Measurements from ENCODE around the gene NPLOC4. TPM values are rescaled to one million over a fixed set of nuclear protein-coding genes. Genes with fewer than 3 reads are reported as not detected.

Gene NPLOC4
- total and polyA plus RNA-seq, 2 of the 13 experiments (the other 11 are each of a cell fraction or from before 2014, with no cell fraction given): 57.0 to 97.0 TPM

- no peak for TF ChIP-seq ZHX2 (IDR thresholded peaks at IDR 0.05; ENCODE audit: low read depth)
- no peak for TF ChIP-seq ZHX2 (CRISPR knock-in tag; IDR thresholded peaks at IDR 0.05; ENCODE audit: borderline replicate concordance)
- TF ChIP-seq THAP8 (CRISPR knock-in tag; IDR thresholded peaks at IDR 0.05; ENCODE audit: borderline replicate concordance): no peak
- TF ChIP-seq ISL2 (CRISPR knock-in tag; IDR thresholded peaks at IDR 0.05): 0 out of 2 replicates have a peak, but pooled peaks have one; percentile 10
- 0 out of 2 replicates have a peak, but pooled peaks have one; percentile 3 for TF ChIP-seq ZNF772 (CRISPR knock-in tag; IDR thresholded peaks at IDR 0.05)
- TF ChIP-seq ZNF251 (CRISPR knock-in tag; IDR thresholded peaks at IDR 0.05): no peak
- no peak for TF ChIP-seq TRAFD1 (CRISPR knock-in tag; IDR thresholded peaks at IDR 0.05; ENCODE audit: borderline replicate concordance)
- TF ChIP-seq ZBTB39 (CRISPR knock-in tag; IDR thresholded peaks at IDR 0.05): no peak
- no peak for TF ChIP-seq MTF2 (CRISPR knock-in tag; IDR thresholded peaks at IDR 0.05; ENCODE audit: borderline replicate concordance)
- TF ChIP-seq ZNF580 (CRISPR knock-in tag; IDR thresholded peaks at IDR 0.05; ENCODE audit: borderline replicate concordance, low read depth): no peak
- TF ChIP-seq AGO1 (IDR thresholded peaks at IDR 0.05; ENCODE audit: low read depth, low read length, poor library complexity, severe bottlenecking): no peak
- no peak for TF ChIP-seq TMF1 (CRISPR knock-in tag; IDR thresholded peaks at IDR 0.05; ENCODE audit: low read depth)
- no peak for TF ChIP-seq CHD2 (IDR thresholded peaks at IDR 0.05; ENCODE audit: low read depth, low read length)
- TF ChIP-seq ZNF850 (CRISPR knock-in tag; conservative IDR thresholded peaks at IDR 0.05): no peak
- TF ChIP-seq DBP (CRISPR knock-in tag; IDR thresholded peaks at IDR 0.05; ENCODE audit: not compliant biosample characterization): no peak
- no peak for TF ChIP-seq ZNF878 (CRISPR knock-in tag; IDR thresholded peaks at IDR 0.05)
- TF ChIP-seq SOX13 (IDR thresholded peaks at IDR 0.05): no peak
- no peak for TF ChIP-seq SOX13 (CRISPR knock-in tag; conservative IDR thresholded peaks at IDR 0.05 in 1 of 2, IDR thresholded peaks at IDR 0.05 in 1 of 2)
Observed at GRCh38 chr17:81553018-81553615, 83.8 kb downstream of the NPLOC4 start (continued).

Measured in HepG2 (cell line).